Measurements from ENCODE around the gene LDB3.
"Not testable (repeated sequence)": the region's sequence is repeated elsewhere in the genome, so short reads cannot be mapped to it uniquely, and the experiment has no call there.

Gene LDB3

GRCh38 chr10:86668297-86669165 lies at the start of gene LDB3:
LDB3 (plus strand) TSS chr10:86668511; CDS start chr10:86668692, 181 bp downstream.
- DNase-seq = no peak

- DNase-seq = no peak
These were observed 40.0 kb upstream of the LDB3 start for GRCh38 chr10:86628311-86628710.

GRCh38 chr10:86630079-86630478 lies 38.2 kb upstream of the LDB3 start:
- DNase-seq = no peak

GRCh38 chr10:86632009-86632800 lies 36.1 kb upstream of the LDB3 start:
- no peak for DNase-seq

- no peak for DNase-seq
These were observed 35.4 kb upstream of the LDB3 start for GRCh38 chr10:86632951-86633350.

- DNase-seq = no peak
These were observed 32.9 kb upstream of the LDB3 start for GRCh38 chr10:86635402-86635801.

- DNase-seq = no peak
These were observed 32.0 kb upstream of the LDB3 start for GRCh38 chr10:86636311-86636710.

GRCh38 chr10:86642021-86642420 lies 26.3 kb upstream of the LDB3 start:
- DNase-seq = no peak

GRCh38 chr10:86642499-86642898 lies 25.8 kb upstream of the LDB3 start:
- DNase-seq = no peak

GRCh38 chr10:86644152-86644793 lies 24.0 kb upstream of the LDB3 start:
- no peak for DNase-seq

GRCh38 chr10:86644794-86645445 lies 23.4 kb upstream of the LDB3 start:
- no peak for DNase-seq

- not testable (repeated sequence) for DNase-seq
These were observed 22.6 kb upstream of the LDB3 start for GRCh38 chr10:86645621-86646165.

- no peak for DNase-seq
These were observed 21.8 kb upstream of the LDB3 start for GRCh38 chr10:86646532-86646931.

GRCh38 chr10:86646933-86647332 lies 21.4 kb upstream of the LDB3 start:
- no peak for DNase-seq

- DNase-seq = no peak
These were observed 20.3 kb upstream of the LDB3 start for GRCh38 chr10:86647773-86648703.

- no peak for DNase-seq
These were observed 19.4 kb upstream of the LDB3 start for GRCh38 chr10:86648704-86649427.

- DNase-seq = no peak
These were observed 18.7 kb upstream of the LDB3 start for GRCh38 chr10:86649471-86650150.

GRCh38 chr10:86650151-86650550 lies 18.2 kb upstream of the LDB3 start:
- DNase-seq = no peak

- no peak for DNase-seq
These were observed 17.3 kb upstream of the LDB3 start for GRCh38 chr10:86651021-86651471.
